ENCODE measurements around the gene EHF. TPM values are rescaled to one million over a fixed set of nuclear protein-coding genes. Genes with fewer than 3 reads are reported as not detected.

Gene EHF
- total RNA-seq, 1 donor from 2014 or later: 0.25 TPM

DNA sequence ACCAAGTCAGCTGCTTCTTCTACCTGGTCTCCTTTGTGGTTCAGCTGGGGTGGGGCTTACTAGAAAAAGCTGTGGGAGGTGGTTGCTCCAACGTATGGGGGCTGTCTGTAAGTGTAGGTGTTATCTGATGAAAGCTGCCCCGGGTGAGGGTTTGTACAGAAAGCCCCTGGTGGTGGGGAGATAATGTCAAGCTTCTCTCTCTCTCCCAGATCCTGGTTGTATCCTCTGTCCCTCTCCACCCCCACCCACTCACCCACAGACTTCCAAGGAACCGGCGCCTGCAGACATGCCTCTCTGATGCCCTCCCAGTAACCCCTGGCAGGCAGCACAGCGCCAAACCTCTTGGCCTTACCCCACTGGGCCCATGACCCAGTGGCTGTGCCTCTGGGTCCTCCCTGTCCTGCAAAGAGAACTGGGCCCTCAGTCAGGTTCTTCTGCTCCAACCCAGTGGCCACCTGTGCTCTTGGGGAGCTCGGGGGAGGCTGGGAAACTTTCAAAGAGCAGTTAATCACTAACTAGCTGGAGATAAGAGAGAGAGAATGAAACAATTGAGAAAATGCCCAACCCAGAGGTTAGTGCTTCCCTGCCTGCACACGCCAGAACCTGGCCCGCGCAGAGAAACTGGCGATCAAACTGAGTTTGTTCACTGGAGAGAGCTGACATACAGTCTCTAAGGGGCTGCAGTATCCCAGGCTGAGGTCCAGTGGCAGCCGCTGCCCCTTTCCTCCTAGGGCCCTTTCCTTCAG lies 20.4 kb upstream of the EHF start:
- Mint-ChIP-seq H3K27ac (ENCODE audit: unreplicated experiment) (peak overlapping the region; percentile 13), H3K4me3 (ENCODE audit: unreplicated experiment) (no peak overlapping the region), H3K27me3 (ENCODE audit: low read depth, unreplicated experiment) (peaks cover 3% of the 10 kb centered on the region), H3K4me1 (ENCODE audit: low read depth, unreplicated experiment) (peaks cover 25% of the 10 kb centered on the region), H3K36me3 (ENCODE audit: low read depth, unreplicated experiment) (no peaks in the 10 kb centered on the region), H3K9me3 (ENCODE audit: unreplicated experiment) (no peaks in the 10 kb centered on the region)
- H4K20me1 ChIP-seq (ENCODE audit: insufficient read depth, low read length): no peaks in the 10 kb centered on the region
- FAIRE-seq (no peak), DNase-seq (ENCODE audit: low read depth) (peak; percentile 58)
- H3K4me1 ChIP-seq (ENCODE audit: insufficient read depth, low read length): peaks cover 26% of the 10 kb centered on the region
- TF ChIP-seq EZH2 (IDR thresholded peaks at IDR 0.05; ENCODE audit: insufficient read depth, low read length): no peak
- TF ChIP-seq, protein P1, sequence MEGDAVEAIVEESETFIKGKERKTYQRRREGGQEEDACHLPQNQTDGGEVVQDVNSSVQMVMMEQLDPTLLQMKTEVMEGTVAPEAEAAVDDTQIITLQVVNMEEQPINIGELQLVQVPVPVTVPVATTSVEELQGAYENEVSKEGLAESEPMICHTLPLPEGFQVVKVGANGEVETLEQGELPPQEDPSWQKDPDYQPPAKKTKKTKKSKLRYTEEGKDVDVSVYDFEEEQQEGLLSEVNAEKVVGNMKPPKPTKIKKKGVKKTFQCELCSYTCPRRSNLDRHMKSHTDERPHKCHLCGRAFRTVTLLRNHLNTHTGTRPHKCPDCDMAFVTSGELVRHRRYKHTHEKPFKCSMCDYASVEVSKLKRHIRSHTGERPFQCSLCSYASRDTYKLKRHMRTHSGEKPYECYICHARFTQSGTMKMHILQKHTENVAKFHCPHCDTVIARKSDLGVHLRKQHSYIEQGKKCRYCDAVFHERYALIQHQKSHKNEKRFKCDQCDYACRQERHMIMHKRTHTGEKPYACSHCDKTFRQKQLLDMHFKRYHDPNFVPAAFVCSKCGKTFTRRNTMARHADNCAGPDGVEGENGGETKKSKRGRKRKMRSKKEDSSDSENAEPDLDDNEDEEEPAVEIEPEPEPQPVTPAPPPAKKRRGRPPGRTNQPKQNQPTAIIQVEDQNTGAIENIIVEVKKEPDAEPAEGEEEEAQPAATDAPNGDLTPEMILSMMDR (IDR thresholded peaks at IDR 0.05; ENCODE audit: insufficient read depth, low read depth, low read length): no peak
- no peaks in the 10 kb centered on the region for H3K36me3 ChIP-seq (ENCODE audit: insufficient read depth, low read length)
- H3K27ac ChIP-seq (ENCODE audit: low read depth, low read length): peak overlapping the region; percentile 31
- no peak overlapping the region for H3K4me3 ChIP-seq (ENCODE audit: insufficient read depth, low read depth, low read length)
- H2AFZ ChIP-seq (ENCODE audit: low read depth, low read length): peak overlapping the region; percentile 37
- peak overlapping the region; percentile 49 for H3K4me2 ChIP-seq (ENCODE audit: low read length)
- H3K9ac ChIP-seq (ENCODE audit: low read length): no peak overlapping the region
- H3K9me3 ChIP-seq (ENCODE audit: insufficient read depth, low read depth, low read length): no peaks in the 10 kb centered on the region
- no peaks in the 10 kb centered on the region for H3K79me2 ChIP-seq (ENCODE audit: insufficient read depth, low read length)
- H3K27me3 ChIP-seq (ENCODE audit: insufficient read depth, low read length): no peaks in the 10 kb centered on the region

DNA sequence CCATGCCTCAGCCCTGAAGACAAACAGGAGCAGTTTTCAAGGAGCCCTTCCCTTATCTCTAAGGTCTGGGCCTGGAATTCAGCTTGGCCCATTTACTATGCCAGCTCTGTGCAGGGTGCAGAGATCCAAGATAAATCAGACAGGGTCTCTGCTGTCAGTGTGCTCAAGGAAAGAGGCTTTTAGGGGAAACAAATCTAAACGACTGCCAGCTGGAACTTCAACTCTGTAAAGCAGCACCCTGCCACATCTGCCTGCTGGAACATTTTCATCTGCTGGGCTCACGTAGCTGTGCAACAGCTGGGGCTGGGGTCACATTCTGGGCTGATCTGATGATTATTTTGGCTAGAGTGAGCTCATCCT lies 19.8 kb upstream of the EHF start:
- H3K36me3 ChIP-seq (ENCODE audit: insufficient read depth, low read length): no peaks in the 10 kb centered on the region
- no peaks in the 10 kb centered on the region for H3K27me3 ChIP-seq (ENCODE audit: insufficient read depth, low read length)
- no peak overlapping the region for H3K9ac ChIP-seq (ENCODE audit: low read length)
- peak overlapping the region; percentile 37 for H2AFZ ChIP-seq (ENCODE audit: low read depth, low read length)
- H3K9me3 ChIP-seq (ENCODE audit: insufficient read depth, low read depth, low read length): no peaks in the 10 kb centered on the region
- Mint-ChIP-seq H3K4me3 (ENCODE audit: unreplicated experiment) (no peak overlapping the region), H3K9me3 (ENCODE audit: unreplicated experiment) (peaks cover 4% of the 10 kb centered on the region), H3K36me3 (ENCODE audit: low read depth, unreplicated experiment) (no peaks in the 10 kb centered on the region), H3K27ac (ENCODE audit: unreplicated experiment) (no peak overlapping the region), H3K27me3 (ENCODE audit: low read depth, unreplicated experiment) (peaks cover 6% of the 10 kb centered on the region), H3K4me1 (ENCODE audit: low read depth, unreplicated experiment) (peaks cover 28% of the 10 kb centered on the region)
- DNase-seq (ENCODE audit: low read depth) (peak; percentile 14), FAIRE-seq (no peak)
- H3K79me2 ChIP-seq (ENCODE audit: insufficient read depth, low read length): no peaks in the 10 kb centered on the region
- H3K4me2 ChIP-seq (ENCODE audit: low read length): peak overlapping the region; percentile 49
- H3K4me1 ChIP-seq (ENCODE audit: insufficient read depth, low read length): peaks cover 26% of the 10 kb centered on the region
- H4K20me1 ChIP-seq (ENCODE audit: insufficient read depth, low read length): no peaks in the 10 kb centered on the region
- TF ChIP-seq, protein P1 (IDR thresholded peaks at IDR 0.05; ENCODE audit: insufficient read depth, low read depth, low read length): no peak
- TF ChIP-seq EZH2 (IDR thresholded peaks at IDR 0.05; ENCODE audit: insufficient read depth, low read length): no peak
- no peak overlapping the region for H3K27ac ChIP-seq (ENCODE audit: low read depth, low read length)
- no peak overlapping the region for H3K4me3 ChIP-seq (ENCODE audit: insufficient read depth, low read depth, low read length)

DNA sequence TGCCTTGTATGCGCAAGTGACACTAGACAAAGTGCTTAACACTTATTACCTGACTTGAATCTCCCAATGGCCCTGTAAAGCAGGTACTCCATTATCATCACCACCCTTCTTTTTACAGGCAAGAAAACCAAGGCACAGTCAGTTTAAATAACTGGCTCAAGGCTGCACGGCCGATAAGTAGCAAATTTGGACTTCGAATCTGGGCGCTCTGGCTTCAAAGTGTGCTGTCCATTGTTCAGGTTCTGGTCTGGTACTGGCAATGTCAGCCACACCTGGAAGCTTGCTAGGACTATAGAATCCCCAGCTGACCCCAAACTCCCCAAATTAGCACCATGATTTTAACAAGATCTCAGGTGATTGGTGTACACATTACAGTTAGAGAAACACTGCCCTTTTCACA lies 19.3 kb upstream of the EHF start:
- no peaks in the 10 kb centered on the region for H3K9me3 ChIP-seq (ENCODE audit: insufficient read depth, low read depth, low read length)
- no peak overlapping the region for H3K9ac ChIP-seq (ENCODE audit: low read length)
- H3K27ac ChIP-seq (ENCODE audit: low read depth, low read length): no peak overlapping the region
- H3K79me2 ChIP-seq (ENCODE audit: insufficient read depth, low read length): no peaks in the 10 kb centered on the region
- H3K27ac Mint-ChIP-seq (ENCODE audit: unreplicated experiment): no peak overlapping the region
- FAIRE-seq (no peak), DNase-seq (ENCODE audit: low read depth) (no peak)
- H3K4me1 ChIP-seq (ENCODE audit: insufficient read depth, low read length): peaks cover 26% of the 10 kb centered on the region
- peaks cover 6% of the 10 kb centered on the region for H3K27me3 Mint-ChIP-seq (ENCODE audit: low read depth, unreplicated experiment)
- H3K36me3 Mint-ChIP-seq (ENCODE audit: low read depth, unreplicated experiment): no peaks in the 10 kb centered on the region
- H3K36me3 ChIP-seq (ENCODE audit: insufficient read depth, low read length): no peaks in the 10 kb centered on the region
- no peaks in the 10 kb centered on the region for H3K27me3 ChIP-seq (ENCODE audit: insufficient read depth, low read length)
- peaks cover 4% of the 10 kb centered on the region for H3K9me3 Mint-ChIP-seq (ENCODE audit: unreplicated experiment)
- peaks cover 28% of the 10 kb centered on the region for H3K4me1 Mint-ChIP-seq (ENCODE audit: low read depth, unreplicated experiment)
- TF ChIP-seq EZH2 (IDR thresholded peaks at IDR 0.05; ENCODE audit: insufficient read depth, low read length): no peak
- TF ChIP-seq, protein P1 (IDR thresholded peaks at IDR 0.05; ENCODE audit: insufficient read depth, low read depth, low read length): no peak
- H3K4me2 ChIP-seq (ENCODE audit: low read length): no peak overlapping the region
- H3K4me3 Mint-ChIP-seq (ENCODE audit: unreplicated experiment): no peak overlapping the region
- no peak overlapping the region for H2AFZ ChIP-seq (ENCODE audit: low read depth, low read length)
- H3K4me3 ChIP-seq (ENCODE audit: insufficient read depth, low read depth, low read length): no peak overlapping the region
- no peaks in the 10 kb centered on the region for H4K20me1 ChIP-seq (ENCODE audit: insufficient read depth, low read length)
